SU-DHL-6 (cell line): ENCODE measurements around the gene ITIH5.

Experiments
- H2AFZ ChIP-seq: fragments of 200-600 bp; sonication (generic); 2 replicates; pipeline ENCODE4 v1.6.1; 2014; ENCODE audit warnings: low read depth, mild to moderate bottlenecking, moderate library complexity, mixed read lengths, antibody characterized with exemption, low read length; ENCODE audit not compliant: severe bottlenecking
- H3F3A ChIP-seq: fragments of 200-600 bp; shearing (Covaris generic); 2 replicates; pipeline ENCODE4 v1.6.0; 2016; ENCODE audit warnings: antibody characterized with exemption, mild to moderate bottlenecking; ENCODE audit not compliant: insufficient read depth
- H3K27ac ChIP-seq: fragments of 200-600 bp; sonication (generic); 2 replicates; pipeline ENCODE4 v1.5.1; 2016; ENCODE audit warnings: low read depth, mild to moderate bottlenecking, low read length, moderate library complexity, mixed read lengths
- H3K27me3 ChIP-seq: fragments of 200-600 bp; sonication (generic), shearing (Covaris generic); 2 replicates; pipeline ENCODE4 v1.6.0; 2014; ENCODE audit warnings: mild to moderate bottlenecking, low read length
- H3K36me3 ChIP-seq: fragments of 200-600 bp; sonication (generic); 2 replicates; pipeline ENCODE4 v1.6.1; 2014; ENCODE audit warnings: mild to moderate bottlenecking, low read length, mixed read lengths
- H3K4me2 ChIP-seq: fragments of 300-600, 200-600 bp; shearing (Covaris generic), sonication (generic); 2 replicates; pipeline ENCODE4 v1.6.0; 2014; ENCODE audit warnings: low read length, low read depth, mild to moderate bottlenecking; ENCODE audit not compliant: poor library complexity, severe bottlenecking
- H3K4me3 ChIP-seq: fragments of 200-600 bp; sonication (generic); 2 replicates; pipeline ENCODE4 v1.5.1; 2014; ENCODE audit warnings: antibody characterized with exemption, low read length, mild to moderate bottlenecking, mixed read lengths; ENCODE audit not compliant: insufficient read depth, poor library complexity, severe bottlenecking
- H3K79me2 ChIP-seq: fragments of 200-600 bp; sonication (generic); 2 replicates; pipeline ENCODE4 v1.6.1; 2014; ENCODE audit warnings: mild to moderate bottlenecking, low read length, moderate library complexity; ENCODE audit not compliant: insufficient read depth
- H3K9ac ChIP-seq: fragments of 200-600 bp; sonication (generic); 2 replicates; pipeline ENCODE4 v1.7.0; 2014; ENCODE audit warnings: mild to moderate bottlenecking, low read length
- H3K9me2 ChIP-seq: fragments of 200-600 bp; sonication (generic); replicated peaks from 2 replicates; pipeline ENCODE4 v1.6.1; 2014; ENCODE audit warnings: low read length; ENCODE audit not compliant: insufficient read depth
- H3K9me3 ChIP-seq: fragments of 200-600 bp; sonication (generic); 2 replicates; pipeline ENCODE4 v1.6.1; 2014; ENCODE audit warnings: low read length, mixed read lengths; ENCODE audit not compliant: insufficient read depth
- H4K20me1 ChIP-seq: fragments of 200-600 bp; sonication (generic); 2 replicates; pipeline ENCODE4 v1.6.1; 2014; ENCODE audit warnings: low read depth, mild to moderate bottlenecking, antibody characterized with exemption, low read length, moderate library complexity, mixed read lengths
- EZH2phosphoT487 ChIP-seq: fragments of 200-600 bp; sonication (generic), shearing (Covaris generic); conservative IDR thresholded peaks from 2 replicates; pipeline ENCODE4 v1.6.1; 2018; ENCODE audit warnings: mild to moderate bottlenecking, antibody characterized with exemption, low read length, moderate library complexity, mixed read lengths
- TF ChIP-seq, protein P1 (sequence below): fragments of 200-600 bp; sonication (generic); IDR thresholded peaks from one replicate; pipeline ENCODE4 v1.5.1; 2017; ENCODE audit warnings: antibody characterized with exemption, mild to moderate bottlenecking, low read length, moderate library complexity; ENCODE audit not compliant: insufficient read depth, poor library complexity, severe bottlenecking

The ITIH5 gene

DNA sequence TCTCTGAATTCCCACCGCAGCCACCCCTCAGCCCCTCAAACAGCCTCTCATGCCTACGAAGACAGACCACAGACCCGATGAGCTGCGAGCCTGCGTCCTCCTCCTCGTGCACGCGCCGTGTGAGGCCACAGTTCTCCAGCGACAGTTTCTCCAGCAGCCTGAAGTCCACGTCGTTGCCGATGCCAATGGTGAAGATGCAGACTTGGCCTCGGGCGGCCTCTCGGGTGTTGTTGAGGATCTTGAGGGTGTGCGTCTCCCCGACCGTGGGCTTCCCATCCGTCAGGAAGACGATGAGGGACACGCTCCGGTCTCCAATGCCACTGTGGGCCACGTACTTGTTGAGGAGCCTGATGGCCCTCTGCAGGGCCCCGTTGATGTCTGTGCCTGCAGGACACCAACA lies 87.1 kb downstream of the ITIH5 start:
- no peak for TF ChIP-seq EZH2phosphoT487
- TF ChIP-seq, protein P1, sequence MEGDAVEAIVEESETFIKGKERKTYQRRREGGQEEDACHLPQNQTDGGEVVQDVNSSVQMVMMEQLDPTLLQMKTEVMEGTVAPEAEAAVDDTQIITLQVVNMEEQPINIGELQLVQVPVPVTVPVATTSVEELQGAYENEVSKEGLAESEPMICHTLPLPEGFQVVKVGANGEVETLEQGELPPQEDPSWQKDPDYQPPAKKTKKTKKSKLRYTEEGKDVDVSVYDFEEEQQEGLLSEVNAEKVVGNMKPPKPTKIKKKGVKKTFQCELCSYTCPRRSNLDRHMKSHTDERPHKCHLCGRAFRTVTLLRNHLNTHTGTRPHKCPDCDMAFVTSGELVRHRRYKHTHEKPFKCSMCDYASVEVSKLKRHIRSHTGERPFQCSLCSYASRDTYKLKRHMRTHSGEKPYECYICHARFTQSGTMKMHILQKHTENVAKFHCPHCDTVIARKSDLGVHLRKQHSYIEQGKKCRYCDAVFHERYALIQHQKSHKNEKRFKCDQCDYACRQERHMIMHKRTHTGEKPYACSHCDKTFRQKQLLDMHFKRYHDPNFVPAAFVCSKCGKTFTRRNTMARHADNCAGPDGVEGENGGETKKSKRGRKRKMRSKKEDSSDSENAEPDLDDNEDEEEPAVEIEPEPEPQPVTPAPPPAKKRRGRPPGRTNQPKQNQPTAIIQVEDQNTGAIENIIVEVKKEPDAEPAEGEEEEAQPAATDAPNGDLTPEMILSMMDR, result no peak
- no peaks in the 10 kb centered on the region for H3K27me3 ChIP-seq
- H3K9ac ChIP-seq, result no peak overlapping the region
- no peaks in the 10 kb centered on the region for H3K9me2 ChIP-seq
- H3K4me3 ChIP-seq, result no peak overlapping the region
- H3K36me3 ChIP-seq, result no peaks in the 10 kb centered on the region
- H4K20me1 ChIP-seq, result no peaks in the 10 kb centered on the region
- H2AFZ ChIP-seq, result no peak overlapping the region
- no peak overlapping the region for H3K27ac ChIP-seq
- no peaks in the 10 kb centered on the region for H3F3A ChIP-seq
- no peak overlapping the region for H3K4me2 ChIP-seq
- no peaks in the 10 kb centered on the region for H3K9me3 ChIP-seq
- no peaks in the 10 kb centered on the region for H3K79me2 ChIP-seq

- Histone ChIP-seq H3K27me3 (no peaks in the 10 kb centered on the region), H3K36me3 (no peaks in the 10 kb centered on the region), H3K4me3 (no peak overlapping the region), H2AFZ (no peak overlapping the region), H3K9me3 (no peaks in the 10 kb centered on the region), H4K20me1 (no peaks in the 10 kb centered on the region), H3K9me2 (no peaks in the 10 kb centered on the region), H3F3A (no peaks in the 10 kb centered on the region), H3K79me2 (no peaks in the 10 kb centered on the region), H3K9ac (no peak overlapping the region), H3K4me2 (no peak overlapping the region), H3K27ac (no peak overlapping the region)
- TF ChIP-seq, protein P1, result no peak
- no peak for TF ChIP-seq EZH2phosphoT487
Measured at GRCh38 chr10:7577579-7577978, 89.2 kb downstream of the ITIH5 start.

DNA sequence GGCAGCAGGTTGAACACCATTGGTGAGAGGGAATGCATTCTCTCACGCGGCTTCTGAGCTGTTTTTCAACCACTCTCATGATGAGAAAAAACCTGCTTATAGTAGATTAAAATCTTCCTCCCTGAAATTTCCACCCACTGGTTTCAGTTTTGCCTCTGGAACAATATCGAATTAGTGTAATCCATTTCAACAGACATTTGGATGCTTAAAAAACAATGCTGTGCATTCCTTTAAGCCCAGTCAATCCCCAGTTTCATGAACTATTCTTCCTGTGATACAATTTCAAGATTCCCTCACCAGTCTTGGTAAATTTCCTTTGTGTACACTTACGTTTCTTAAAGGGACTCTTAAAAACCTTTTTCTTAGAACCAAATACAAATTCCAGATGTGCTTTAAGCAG lies 89.6 kb downstream of the ITIH5 start:
- H2AFZ ChIP-seq, result no peak overlapping the region
- no peak overlapping the region for H3K9ac ChIP-seq
- H4K20me1 ChIP-seq, result no peaks in the 10 kb centered on the region
- no peaks in the 10 kb centered on the region for H3K79me2 ChIP-seq
- H3K4me2 ChIP-seq, result no peak overlapping the region
- no peaks in the 10 kb centered on the region for H3K36me3 ChIP-seq
- no peak for TF ChIP-seq EZH2phosphoT487
- TF ChIP-seq, protein P1, result no peak
- no peaks in the 10 kb centered on the region for H3K9me3 ChIP-seq
- no peaks in the 10 kb centered on the region for H3K27me3 ChIP-seq
- H3K9me2 ChIP-seq, result no peaks in the 10 kb centered on the region
- H3K4me3 ChIP-seq, result no peak overlapping the region
- H3K27ac ChIP-seq, result no peak overlapping the region
- H3F3A ChIP-seq, result no peaks in the 10 kb centered on the region

GRCh38 chr10:7576340-7576739 lies 90.4 kb downstream of the ITIH5 start:
- no peak overlapping the region for H3K27ac ChIP-seq
- H3K9me2 ChIP-seq, result no peaks in the 10 kb centered on the region
- no peak overlapping the region for H3K9ac ChIP-seq
- H3F3A ChIP-seq, result no peaks in the 10 kb centered on the region
- H3K4me3 ChIP-seq, result no peak overlapping the region
- no peaks in the 10 kb centered on the region for H3K36me3 ChIP-seq
- H3K4me2 ChIP-seq, result no peak overlapping the region
- no peaks in the 10 kb centered on the region for H3K27me3 ChIP-seq
- H3K9me3 ChIP-seq, result no peaks in the 10 kb centered on the region
- no peak overlapping the region for H2AFZ ChIP-seq
- no peaks in the 10 kb centered on the region for H4K20me1 ChIP-seq
- no peaks in the 10 kb centered on the region for H3K79me2 ChIP-seq
- TF ChIP-seq, protein P1, result no peak
- TF ChIP-seq EZH2phosphoT487, result no peak
